Bronchial epithelial cell (primary cell): ENCODE data around the gene ANKRD40. TPM values are rescaled to one million over a fixed set of nuclear protein-coding genes. Genes with fewer than 3 reads are reported as not detected.
A peak's percentile ranks its signal among the peaks of the same experiment; 100 is the strongest.

Source experiments
- DNase-seq: peaks from one replicate; pipeline ENCODE4 v3.0.0-alpha.2; 2010; ENCODE audit warnings: low read depth
- FAIRE-seq: peaks from 2 replicates; lab custom pipeline; 2011; peaks lifted over from hg19 to GRCh38; lab: Jason Lieb, UNC
- H3K27me3 ChIP-seq: 2 replicates; pipeline ENCODE4 v1.5.1; 2011; ENCODE audit warnings: low read length; ENCODE audit not compliant: control insufficient read depth, insufficient read depth
- H3K36me3 ChIP-seq: 2 replicates; pipeline ENCODE4 v1.5.1; 2011; ENCODE audit warnings: low read length; ENCODE audit not compliant: control insufficient read depth, insufficient read depth
- H3K4me3 ChIP-seq: 2 replicates; pipeline ENCODE4 v1.5.1; 2011; ENCODE audit warnings: mild to moderate bottlenecking, low read depth, low read length, control low read depth
- total RNA-seq: library from RNA; depleted of rRNA; stranded (reverse); fragments of >200 nt; gene quantifications from 2 replicates; pipeline ENCODE4 v1.2.1, GENCODE V29; 2014
- TF ChIP-seq, protein P1 (sequence below): IDR thresholded peaks from 2 replicates; pipeline ENCODE4 v1.5.1; 2011; ENCODE audit warnings: mild to moderate bottlenecking, moderate library complexity, low read length, control low read depth, inconsistent platforms; ENCODE audit not compliant: insufficient read depth, severe bottlenecking

Gene ANKRD40
- total RNA-seq, 1 donor from 2014 or later: 25.8 TPM

DNA sequence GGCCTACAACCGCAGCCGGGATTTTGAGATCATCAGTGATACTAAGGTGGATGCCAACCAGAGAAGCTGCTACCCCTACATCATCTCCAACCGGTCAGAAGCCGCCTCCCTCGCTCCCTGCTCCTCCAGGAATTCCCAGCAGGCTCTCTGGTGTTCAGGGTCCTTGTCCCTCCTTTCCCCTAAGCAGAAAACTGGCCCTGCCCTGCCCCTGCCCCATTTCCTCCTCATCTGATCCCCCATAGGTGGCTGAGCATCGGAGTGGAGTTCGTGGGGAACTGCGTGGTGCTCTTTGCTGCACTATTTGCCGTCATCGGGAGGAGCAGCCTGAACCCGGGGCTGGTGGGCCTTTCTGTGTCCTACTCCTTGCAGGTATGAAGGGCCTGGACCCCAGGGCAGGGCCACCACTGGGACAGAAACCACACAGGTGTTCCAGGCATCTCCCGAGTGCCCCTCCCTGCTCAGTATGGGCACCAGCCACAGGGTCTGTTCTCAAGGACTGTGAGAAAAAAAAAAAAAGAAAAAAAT, 29.8 kb downstream of the ANKRD40 start:
- Histone ChIP-seq H3K27me3 (no peaks in the 10 kb centered on the region), H3K36me3 (peaks cover 6% of the 10 kb centered on the region), H3K4me3 (no peak overlapping the region)
- FAIRE-seq: no peak
- DNase-seq: no peak
- TF ChIP-seq, protein P1, sequence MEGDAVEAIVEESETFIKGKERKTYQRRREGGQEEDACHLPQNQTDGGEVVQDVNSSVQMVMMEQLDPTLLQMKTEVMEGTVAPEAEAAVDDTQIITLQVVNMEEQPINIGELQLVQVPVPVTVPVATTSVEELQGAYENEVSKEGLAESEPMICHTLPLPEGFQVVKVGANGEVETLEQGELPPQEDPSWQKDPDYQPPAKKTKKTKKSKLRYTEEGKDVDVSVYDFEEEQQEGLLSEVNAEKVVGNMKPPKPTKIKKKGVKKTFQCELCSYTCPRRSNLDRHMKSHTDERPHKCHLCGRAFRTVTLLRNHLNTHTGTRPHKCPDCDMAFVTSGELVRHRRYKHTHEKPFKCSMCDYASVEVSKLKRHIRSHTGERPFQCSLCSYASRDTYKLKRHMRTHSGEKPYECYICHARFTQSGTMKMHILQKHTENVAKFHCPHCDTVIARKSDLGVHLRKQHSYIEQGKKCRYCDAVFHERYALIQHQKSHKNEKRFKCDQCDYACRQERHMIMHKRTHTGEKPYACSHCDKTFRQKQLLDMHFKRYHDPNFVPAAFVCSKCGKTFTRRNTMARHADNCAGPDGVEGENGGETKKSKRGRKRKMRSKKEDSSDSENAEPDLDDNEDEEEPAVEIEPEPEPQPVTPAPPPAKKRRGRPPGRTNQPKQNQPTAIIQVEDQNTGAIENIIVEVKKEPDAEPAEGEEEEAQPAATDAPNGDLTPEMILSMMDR: no peak

DNA sequence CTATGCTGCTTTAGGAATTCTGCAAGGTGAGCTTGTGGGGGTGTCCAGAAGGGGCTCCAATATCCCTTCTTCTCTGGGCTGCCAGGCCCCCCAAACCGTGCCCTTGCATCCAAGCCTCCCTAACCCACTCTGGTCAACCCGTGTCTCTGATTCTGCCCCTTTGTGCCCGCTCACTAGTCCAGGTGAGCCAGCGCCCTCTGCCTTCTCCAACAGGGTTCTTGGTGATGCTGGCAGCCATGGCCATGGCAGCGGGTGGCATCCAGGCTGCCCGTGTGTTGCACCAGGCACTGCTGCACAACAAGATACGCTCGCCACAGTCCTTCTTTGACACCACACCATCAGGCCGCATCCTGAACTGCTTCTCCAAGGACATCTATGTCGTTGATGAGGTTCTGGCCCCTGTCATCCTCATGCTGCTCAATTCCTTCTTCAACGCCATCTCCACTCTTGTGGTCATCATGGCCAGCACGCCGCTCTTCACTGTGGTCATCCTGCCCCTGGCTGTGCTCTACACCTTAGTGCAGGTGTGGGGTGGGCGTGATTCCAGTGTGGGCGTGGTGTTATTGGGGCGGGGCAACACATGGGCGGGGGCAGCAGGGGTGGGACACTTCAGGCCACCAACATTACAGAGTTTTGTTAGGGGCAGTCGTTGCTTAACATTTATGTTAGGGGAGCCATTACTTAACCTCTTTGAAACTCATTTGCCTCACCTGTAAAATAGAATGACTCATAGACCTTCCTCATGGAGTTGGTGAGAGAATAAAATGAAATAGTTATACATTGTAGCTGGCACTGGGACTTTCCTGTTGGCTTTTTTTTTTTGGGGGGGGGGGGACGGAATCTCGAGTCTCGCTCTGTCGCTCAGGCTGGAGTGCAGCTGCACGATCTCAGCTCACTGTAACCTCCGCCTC, 31.4 kb downstream of the ANKRD40 start:
- H3K4me3 ChIP-seq: no peak overlapping the region
- H3K27me3 ChIP-seq: no peaks in the 10 kb centered on the region
- DNase-seq (peak; percentile 48), FAIRE-seq (peak; percentile 43)
- peaks cover 6% of the 10 kb centered on the region for H3K36me3 ChIP-seq
- TF ChIP-seq, protein P1: no peak

- FAIRE-seq (no peak), DNase-seq (no peak)
- Histone ChIP-seq H3K4me3 (no peak overlapping the region), H3K36me3 (peaks cover 6% of the 10 kb centered on the region), H3K27me3 (no peaks in the 10 kb centered on the region)
- TF ChIP-seq, protein P1: no peak
These were observed 32.1 kb downstream of the ANKRD40 start for GRCh38 chr17:50675627-50676026.

DNA sequence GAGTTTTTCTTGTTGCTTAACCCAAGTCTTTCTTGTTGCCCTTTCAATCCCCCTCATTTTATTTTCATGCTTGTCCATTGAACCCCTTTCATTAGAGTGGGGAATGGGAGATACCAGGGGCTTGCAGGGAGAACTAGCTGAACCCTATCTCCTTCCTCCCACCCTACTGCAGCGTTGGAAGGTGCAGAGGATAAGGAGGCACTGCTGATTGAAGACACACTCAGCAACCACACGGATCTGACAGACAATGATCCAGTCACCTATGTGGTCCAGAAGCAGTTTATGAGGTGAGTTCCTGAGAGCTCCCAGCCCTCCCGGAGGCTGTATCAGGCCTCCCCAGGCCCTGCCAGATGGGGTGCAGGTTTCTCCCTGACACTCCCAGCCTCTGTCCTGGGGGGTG, 32.5 kb downstream of the ANKRD40 start:
- H3K27me3 ChIP-seq: no peaks in the 10 kb centered on the region
- peaks cover 6% of the 10 kb centered on the region for H3K36me3 ChIP-seq
- TF ChIP-seq, protein P1: no peak
- no peak for FAIRE-seq
- DNase-seq: no peak
- no peak overlapping the region for H3K4me3 ChIP-seq

DNA sequence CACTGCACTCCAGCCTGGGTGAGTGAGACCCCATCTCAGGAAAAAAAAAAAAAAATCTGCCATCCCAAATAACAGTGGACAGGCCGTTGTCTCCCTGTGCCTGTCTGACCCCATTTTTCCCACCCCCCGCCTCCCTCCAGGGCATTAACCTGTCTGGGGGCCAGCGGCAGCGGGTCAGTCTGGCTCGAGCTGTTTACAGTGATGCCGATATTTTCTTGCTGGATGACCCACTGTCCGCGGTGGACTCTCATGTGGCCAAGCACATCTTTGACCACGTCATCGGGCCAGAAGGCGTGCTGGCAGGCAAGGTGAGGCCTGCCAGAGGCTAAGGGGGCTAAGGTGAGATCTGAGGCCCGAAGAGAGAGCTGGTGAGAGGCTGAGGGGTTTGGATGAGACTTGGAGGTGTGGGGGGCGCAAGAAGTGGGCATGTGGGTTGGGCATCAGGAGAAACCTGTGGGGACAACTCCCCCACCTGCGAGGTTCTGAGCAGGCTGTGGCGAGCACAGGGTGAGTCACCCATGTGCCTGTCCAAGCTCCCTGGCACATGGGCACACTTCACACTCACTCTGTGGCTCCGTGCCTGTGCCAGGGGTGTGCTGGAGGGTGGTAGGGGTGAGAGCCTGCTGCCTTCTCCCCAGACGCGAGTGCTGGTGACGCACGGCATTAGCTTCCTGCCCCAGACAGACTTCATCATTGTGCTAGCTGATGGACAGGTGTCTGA, 34.7 kb downstream of the ANKRD40 start:
- DNase-seq (peak; percentile 62), FAIRE-seq (no peak)
- H3K4me3 ChIP-seq: no peak overlapping the region
- peaks cover 6% of the 10 kb centered on the region for H3K36me3 ChIP-seq
- TF ChIP-seq, protein P1: no peak
- H3K27me3 ChIP-seq: no peaks in the 10 kb centered on the region
